Prostate gland (tissue), 2 donors: Measurements from ENCODE around the gene FSIP1.

Experiments
- CTCF ChIP-seq, 4 experiments: fragments of 200-600 bp in 2 of 4; fragments of 450-650 bp in 2 of 4; sonication (generic) in 2 of 4; IDR thresholded peaks; 1 replicate in 3 of 4; 2 replicates in 1 of 4; pipeline ENCODE4 v1.5.1; 2016 to 2019; ENCODE audit warnings: antibody characterized with exemption in 4 of 4, mild to moderate bottlenecking in 2 of 4, moderate library complexity in 2 of 4
- POLR2A ChIP-seq: fragments of 450-650 bp; IDR thresholded peaks from one replicate; pipeline ENCODE4 v1.6.1; 2016; ENCODE audit warnings: antibody characterized with exemption, mild to moderate bottlenecking
- POLR2AphosphoS5 ChIP-seq: sonication (generic); formaldehyde crosslinking; IDR thresholded peaks from one replicate; pipeline ENCODE4 v1.6.1; 2017; ENCODE audit warnings: antibody characterized with exemption

- no peak for TF ChIP-seq CTCF (IDR thresholded peaks at IDR 0.05)
- TF ChIP-seq POLR2AphosphoS5: no peak
- no peak for TF ChIP-seq POLR2A
These were observed 100.3 kb downstream of the FSIP1 start for GRCh38 chr15:39682366-39682765.
